DMS53 treated with DMSO at 0.1 percent for 48 hours (cell line): ENCODE results near the gene HEPN1.

ENCODE experiments used
- DNase-seq: peaks from one replicate; lab custom pipeline; 2025; ENCODE audit not compliant: unreplicated experiment; lab: John Stamatoyannopoulos, UW

Gene HEPN1

GRCh38 chr11:124918950-124919349 is at the start of gene HEPN1:
TSS of gene HEPN1 (plus strand) at chr11:124919250.
- DNase-seq, result no peak

- DNase-seq, result no peak
Measured at GRCh38 chr11:124869331-124869730, 49.7 kb upstream of the HEPN1 start.

GRCh38 chr11:124869856-124870387 is 49.1 kb upstream of the HEPN1 start:
- no peak for DNase-seq

DNA sequence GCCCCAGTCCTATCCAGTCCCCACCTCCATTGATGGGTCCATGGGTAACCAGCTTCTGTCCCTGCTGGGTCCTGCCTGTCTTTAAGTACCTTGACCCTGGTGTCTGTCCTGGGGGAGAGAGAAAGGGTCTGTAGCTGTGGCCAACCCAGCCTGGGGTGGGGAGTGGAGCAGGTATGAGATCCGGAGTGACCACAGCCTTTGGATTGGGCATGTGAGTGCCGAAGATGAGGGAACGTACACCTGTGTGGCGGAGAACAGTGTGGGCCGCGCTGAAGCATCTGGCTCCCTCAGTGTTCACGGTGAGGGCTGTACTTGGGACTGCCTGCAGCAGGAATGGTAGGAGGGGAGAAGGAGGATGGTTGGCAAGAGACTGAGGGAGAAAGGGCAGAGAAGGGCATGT is 48.6 kb upstream of the HEPN1 start:
- DNase-seq, result no peak

DNA sequence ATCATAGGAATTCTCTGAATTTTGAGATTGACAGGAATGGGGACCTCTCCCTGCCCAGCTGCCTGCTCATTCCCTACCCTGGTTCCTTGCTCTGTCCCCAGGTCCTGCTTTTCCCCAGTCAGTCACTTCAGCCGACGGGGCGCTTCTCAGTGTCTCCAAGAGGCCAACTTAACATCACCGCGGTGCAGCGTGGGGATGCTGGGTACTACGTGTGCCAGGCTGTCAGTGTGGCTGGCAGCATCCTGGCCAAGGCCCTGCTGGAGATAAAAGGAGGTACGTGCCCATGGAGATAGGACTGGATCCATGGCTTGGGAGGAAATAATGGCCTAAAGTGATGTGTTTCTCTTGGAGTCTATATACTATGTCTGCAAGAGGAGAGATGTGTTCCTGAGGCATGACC is 46.8 kb upstream of the HEPN1 start:
- no peak for DNase-seq

- DNase-seq, result no peak
Measured at GRCh38 chr11:124872741-124873140, 46.3 kb upstream of the HEPN1 start.

GRCh38 chr11:124873951-124874350 is 45.1 kb upstream of the HEPN1 start:
- DNase-seq, result no peak

- no peak for DNase-seq
Measured at GRCh38 chr11:124874571-124875255, 44.3 kb upstream of the HEPN1 start.

DNA sequence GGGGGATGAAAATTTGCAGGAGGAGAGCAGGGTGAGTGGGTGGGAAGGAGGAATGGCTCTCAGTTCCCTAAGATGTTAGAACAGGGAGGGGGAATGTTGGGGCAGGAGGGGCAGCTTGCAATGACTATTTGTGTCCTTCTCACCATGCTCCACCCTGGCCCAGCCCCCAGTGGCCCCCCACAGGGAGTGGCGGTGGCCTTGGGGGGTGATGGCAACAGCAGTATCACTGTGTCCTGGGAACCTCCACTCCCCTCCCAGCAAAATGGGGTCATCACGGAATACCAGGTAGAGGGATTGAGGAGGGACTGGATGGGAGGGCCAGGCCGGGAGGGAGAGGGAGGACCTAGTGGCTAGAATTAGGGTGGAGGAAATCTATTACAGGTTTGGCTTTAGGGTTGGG is 43.6 kb upstream of the HEPN1 start:
- no peak for DNase-seq

DNA sequence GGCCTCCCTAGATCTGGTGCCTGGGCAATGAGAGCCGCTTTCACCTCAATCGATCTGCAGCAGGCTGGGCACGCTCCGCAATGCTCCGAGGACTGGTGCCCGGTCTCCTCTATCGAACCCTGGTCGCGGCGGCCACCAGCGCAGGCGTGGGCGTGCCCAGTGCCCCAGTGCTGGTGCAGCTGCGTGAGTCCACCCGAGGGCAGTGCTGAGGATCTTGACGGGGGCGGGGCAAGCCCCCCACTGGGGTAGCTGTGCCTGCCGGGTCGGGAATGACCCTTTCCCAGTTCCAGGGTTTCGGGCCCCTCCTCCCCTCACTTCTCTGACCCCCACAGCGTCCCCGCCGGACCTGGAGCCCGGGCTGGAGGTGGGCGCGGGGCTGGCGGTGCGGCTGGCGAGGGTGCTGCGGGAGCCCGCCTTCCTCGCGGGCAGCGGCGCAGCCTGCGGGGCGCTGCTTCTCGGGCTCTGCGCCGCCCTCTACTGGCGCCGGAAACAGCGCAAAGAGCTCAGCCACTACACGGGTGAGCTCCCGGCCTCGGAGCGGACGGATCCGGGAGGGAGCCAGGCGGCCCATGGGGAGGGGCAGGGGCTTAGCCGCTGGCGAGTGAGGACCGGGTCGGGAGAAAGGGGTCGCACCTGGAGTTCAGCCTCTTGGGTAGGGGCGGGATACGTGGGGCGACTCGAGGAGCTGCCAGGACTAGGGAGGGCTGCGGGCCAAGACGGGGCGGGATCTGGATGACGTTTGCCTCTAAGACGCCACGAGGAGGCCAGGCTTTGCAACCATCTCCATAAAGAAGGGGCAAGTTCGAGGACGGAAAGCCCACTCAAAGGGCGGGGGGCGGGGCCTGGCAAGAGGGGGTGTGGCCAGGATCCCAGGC is 42.9 kb upstream of the HEPN1 start:
- DNase-seq, result peak; percentile 68

GRCh38 chr11:124876818-124877630 is 42.0 kb upstream of the HEPN1 start:
- DNase-seq, result no peak

DNA sequence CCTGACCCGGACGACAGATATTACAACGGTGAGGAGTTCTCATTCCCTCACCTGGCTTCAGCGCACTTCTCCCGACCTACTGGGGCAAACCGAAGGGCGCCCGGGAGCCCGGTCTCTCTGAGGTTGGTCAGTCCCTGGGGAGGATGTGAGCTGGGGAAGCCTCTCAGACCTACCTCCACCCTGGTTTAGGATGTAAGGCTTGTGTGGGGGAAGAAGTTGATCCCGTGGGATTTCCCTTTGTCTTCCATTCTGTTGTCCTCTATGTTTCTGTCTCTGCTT is 41.5 kb upstream of the HEPN1 start:
- DNase-seq, result no peak

DNA sequence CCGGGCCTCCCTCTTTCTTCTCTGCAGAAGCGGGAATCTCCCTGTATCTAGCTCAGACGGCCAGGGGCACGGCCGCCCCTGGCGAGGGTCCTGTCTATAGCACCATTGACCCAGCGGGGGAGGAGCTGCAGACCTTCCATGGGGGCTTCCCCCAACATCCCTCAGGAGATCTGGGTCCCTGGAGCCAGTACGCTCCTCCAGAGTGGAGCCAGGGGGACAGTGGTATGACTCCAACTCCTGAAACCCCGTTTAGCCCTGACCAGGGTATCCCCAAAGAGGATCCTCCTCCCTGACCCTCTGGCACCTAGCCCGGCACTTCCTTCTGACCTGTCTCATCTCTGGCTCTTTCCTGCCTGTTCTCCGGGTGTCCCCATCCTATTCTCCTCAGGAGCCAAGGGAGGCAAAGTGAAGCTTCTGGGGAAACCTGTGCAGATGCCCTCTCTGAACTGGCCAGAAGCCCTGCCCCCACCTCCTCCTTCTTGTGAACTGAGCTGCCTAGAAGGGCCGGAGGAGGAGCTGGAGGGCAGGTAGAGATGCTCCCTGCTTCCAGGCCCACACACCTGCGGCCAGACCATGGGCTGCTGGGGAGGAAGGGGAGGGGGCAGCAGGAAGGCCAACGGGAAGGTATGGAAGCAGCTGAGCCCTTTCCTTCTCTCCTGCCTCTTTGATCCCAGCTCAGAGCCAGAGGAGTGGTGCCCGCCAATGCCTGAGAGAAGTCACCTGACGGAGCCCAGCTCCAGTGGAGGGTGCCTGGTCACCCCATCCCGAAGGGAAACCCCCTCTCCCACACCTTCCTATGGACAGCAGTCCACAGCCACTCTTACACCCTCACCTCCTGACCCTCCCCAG is 40.9 kb upstream of the HEPN1 start:
- DNase-seq, result no peak

DNA sequence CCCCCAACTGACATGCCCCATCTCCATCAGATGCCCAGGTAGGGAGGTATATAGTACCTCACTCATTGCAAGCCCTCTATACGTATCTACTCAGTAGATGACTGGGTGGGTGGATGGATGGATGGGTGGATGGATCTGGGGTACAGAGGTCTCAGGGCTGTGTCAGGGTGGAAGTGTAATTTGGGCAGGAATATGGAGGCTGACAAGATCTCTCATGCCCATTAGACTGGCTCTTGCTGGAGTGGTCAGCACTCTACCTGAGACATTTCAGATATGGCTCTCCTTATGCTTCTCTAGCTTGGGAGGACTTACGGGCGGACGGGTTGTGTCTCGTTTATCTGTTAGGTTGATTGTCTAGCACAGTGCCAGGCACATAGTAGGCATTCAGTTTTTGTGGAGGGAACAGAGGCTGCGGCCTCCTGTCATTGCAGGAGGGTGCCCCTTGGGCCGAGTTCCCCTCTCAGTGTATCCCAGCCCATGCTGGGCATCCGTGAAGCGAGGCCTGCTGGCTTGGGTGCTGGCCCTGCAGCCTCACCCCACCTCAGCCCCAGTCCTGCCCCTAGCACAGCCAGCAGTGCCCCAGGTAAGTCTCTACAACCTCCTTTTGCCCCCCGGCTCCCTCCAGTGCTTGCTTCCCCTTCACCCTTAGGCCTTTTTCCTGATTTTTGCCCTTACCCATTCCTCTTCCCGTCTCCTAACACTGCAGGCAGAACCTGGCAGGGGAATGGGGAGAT is 40.1 kb upstream of the HEPN1 start:
- no peak for DNase-seq

GRCh38 chr11:124879493-124880289 is 39.4 kb upstream of the HEPN1 start:
- DNase-seq, result no peak

DNA sequence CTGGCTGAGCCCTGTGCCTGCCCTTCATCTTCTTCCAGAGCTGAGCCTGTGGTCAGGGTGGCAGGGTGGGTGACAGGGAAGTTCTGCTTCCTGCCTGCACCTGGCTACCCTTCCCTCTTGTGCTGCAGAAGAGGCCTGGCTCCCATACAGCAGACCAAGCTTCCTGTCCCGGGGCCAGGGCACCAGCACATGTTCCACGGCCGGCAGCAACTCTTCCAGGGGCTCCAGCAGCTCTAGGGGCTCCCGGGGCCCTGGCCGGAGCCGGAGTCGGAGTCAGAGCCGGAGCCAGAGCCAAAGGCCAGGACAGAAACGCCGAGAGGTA is 38.8 kb upstream of the HEPN1 start:
- DNase-seq, result no peak

DNA sequence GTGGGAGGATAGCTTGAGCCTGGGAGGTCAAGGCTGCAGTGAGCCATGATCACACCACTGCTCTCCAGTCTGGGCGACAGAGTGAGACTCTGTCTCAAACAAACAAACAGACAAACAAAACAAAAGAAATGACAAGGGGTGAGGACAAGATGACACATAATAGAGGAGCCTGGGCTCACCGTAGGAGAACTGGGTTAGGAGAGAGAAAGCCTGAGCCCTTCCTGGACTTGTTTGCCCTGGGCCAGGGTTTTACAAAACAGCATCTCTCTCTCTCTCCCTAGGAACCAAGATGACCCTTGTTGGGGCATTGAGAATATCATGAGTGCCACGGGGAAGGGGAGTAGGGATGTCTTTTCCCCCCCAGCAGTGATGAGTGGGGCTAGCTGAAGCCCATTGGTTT is 38.1 kb upstream of the HEPN1 start:
- no peak for DNase-seq

GRCh38 chr11:124882339-124883071 is 36.5 kb upstream of the HEPN1 start:
- no peak for DNase-seq

DNA sequence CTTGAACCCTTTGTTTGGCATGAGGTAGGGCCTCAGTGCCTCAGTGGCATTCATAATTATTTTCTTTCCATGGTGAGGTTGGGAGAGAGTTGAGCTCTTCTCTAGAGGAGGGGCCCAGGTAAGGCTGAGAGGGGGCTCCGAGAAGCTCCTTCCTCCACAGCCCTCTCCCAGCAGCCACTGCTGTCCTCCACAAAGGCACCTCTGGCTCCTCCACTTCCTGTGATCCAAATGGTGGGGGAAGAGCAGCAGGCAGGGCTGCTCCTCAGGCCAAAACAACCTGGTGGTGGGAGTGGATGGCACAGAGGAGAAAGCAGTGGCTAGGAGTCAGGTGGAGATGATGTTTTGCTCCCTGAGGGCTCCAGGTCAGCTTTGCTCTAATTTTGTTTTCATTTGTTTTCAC is 34.7 kb upstream of the HEPN1 start:
- no peak for DNase-seq
